ENCODE results near the gene PDPK1.

DNA sequence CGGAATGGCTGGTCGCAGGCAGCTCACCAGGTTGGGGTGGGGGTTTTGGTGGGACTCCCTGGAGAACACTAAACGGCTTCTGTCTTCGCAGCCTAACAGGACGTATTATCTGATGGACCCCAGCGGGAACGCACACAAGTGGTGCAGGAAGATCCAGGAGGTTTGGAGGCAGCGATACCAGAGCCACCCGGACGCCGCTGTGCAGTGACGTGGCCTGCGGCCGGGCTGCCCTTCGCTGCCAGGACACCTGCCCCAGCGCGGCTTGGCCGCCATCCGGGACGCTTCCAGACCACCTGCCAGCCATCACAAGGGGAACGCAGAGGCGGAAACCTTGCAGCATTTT is 59.7 kb downstream of the PDPK1 start:
- TF ChIP-seq, protein P1, sequence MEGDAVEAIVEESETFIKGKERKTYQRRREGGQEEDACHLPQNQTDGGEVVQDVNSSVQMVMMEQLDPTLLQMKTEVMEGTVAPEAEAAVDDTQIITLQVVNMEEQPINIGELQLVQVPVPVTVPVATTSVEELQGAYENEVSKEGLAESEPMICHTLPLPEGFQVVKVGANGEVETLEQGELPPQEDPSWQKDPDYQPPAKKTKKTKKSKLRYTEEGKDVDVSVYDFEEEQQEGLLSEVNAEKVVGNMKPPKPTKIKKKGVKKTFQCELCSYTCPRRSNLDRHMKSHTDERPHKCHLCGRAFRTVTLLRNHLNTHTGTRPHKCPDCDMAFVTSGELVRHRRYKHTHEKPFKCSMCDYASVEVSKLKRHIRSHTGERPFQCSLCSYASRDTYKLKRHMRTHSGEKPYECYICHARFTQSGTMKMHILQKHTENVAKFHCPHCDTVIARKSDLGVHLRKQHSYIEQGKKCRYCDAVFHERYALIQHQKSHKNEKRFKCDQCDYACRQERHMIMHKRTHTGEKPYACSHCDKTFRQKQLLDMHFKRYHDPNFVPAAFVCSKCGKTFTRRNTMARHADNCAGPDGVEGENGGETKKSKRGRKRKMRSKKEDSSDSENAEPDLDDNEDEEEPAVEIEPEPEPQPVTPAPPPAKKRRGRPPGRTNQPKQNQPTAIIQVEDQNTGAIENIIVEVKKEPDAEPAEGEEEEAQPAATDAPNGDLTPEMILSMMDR (IDR thresholded peaks at IDR 0.05): no peak
- no peak for TF ChIP-seq POLR2A (IDR thresholded peaks at IDR 0.05)

Measured in lower leg skin (tissue), 3 donors.